H9 (cell line): ENCODE data around the gene MED31. TPM values are rescaled to one million over a fixed set of nuclear protein-coding genes. Genes with fewer than 3 reads are reported as not detected.

Source experiments
- DNase-seq: peaks from one replicate; pipeline ENCODE4 v3.0.0-alpha.2; 2017
- H2AFZ ChIP-seq: one replicate; pipeline ENCODE4 v1.6.1; 2013; ENCODE audit warnings: mild to moderate bottlenecking, low read length, control low read depth, moderate library complexity
- H2AK5ac ChIP-seq: 2 replicates; pipeline ENCODE4 v1.6.1; 2013; ENCODE audit warnings: low read length, control low read depth, mixed read lengths; ENCODE audit not compliant: insufficient read length
- H2BK120ac ChIP-seq: one replicate; pipeline ENCODE4 v1.6.1; 2013; ENCODE audit warnings: low read depth, mild to moderate bottlenecking, low read length, control low read depth, inconsistent platforms; ENCODE audit not compliant: poor library complexity, severe bottlenecking
- H2BK12ac ChIP-seq: 2 replicates; pipeline ENCODE4 v1.6.1; 2013; ENCODE audit warnings: low read length, control low read depth, mixed read lengths, low read depth; ENCODE audit not compliant: insufficient read length
- H2BK15ac ChIP-seq: 2 replicates; pipeline ENCODE4 v1.6.1; 2013; ENCODE audit warnings: low read depth, low read length, control low read depth
- H2BK20ac ChIP-seq: one replicate; pipeline ENCODE4 v1.6.1; 2013; ENCODE audit warnings: low read depth, mild to moderate bottlenecking, low read length, control low read depth, inconsistent platforms; ENCODE audit not compliant: poor library complexity, severe bottlenecking
- H2BK5ac ChIP-seq: 2 replicates; pipeline ENCODE4 v1.6.1; 2013; ENCODE audit warnings: low read length, control low read depth, mixed read lengths; ENCODE audit not compliant: insufficient read length
- H3K14ac ChIP-seq: 2 replicates; pipeline ENCODE4 v1.6.1; 2013; ENCODE audit warnings: low read length, control low read depth; ENCODE audit not compliant: insufficient read depth
- H3K18ac ChIP-seq: 2 replicates; pipeline ENCODE4 v1.6.1; 2013; ENCODE audit warnings: low read depth, mild to moderate bottlenecking, mixed read lengths, low read length, control low read depth; ENCODE audit not compliant: insufficient read length
- H3K23ac ChIP-seq: 2 replicates; pipeline ENCODE4 v1.6.1; 2013; ENCODE audit warnings: low read length, control low read depth, mixed read lengths, low read depth; ENCODE audit not compliant: insufficient read length
- H3K23me2 ChIP-seq: 2 replicates; pipeline ENCODE4 v1.6.1; 2013; ENCODE audit warnings: low read depth, mild to moderate bottlenecking, mixed read lengths, low read length, control low read depth; ENCODE audit not compliant: insufficient read length, poor library complexity, severe bottlenecking
- H3K27ac ChIP-seq: 2 replicates; pipeline ENCODE4 v1.5.1; 2013; ENCODE audit warnings: low read length, control low read depth, mixed read lengths, low read depth; ENCODE audit not compliant: insufficient read length
- H3K27me3 ChIP-seq: 2 replicates; pipeline ENCODE4 v1.6.1; 2013; ENCODE audit warnings: low read length, control low read depth, inconsistent platforms; ENCODE audit not compliant: insufficient read depth
- H3K4ac ChIP-seq: 2 replicates; pipeline ENCODE4 v1.6.1; 2013; ENCODE audit warnings: low read depth, mild to moderate bottlenecking, control low read depth, inconsistent platforms, low read length, moderate library complexity
- H3K4me1 ChIP-seq: 2 replicates; pipeline ENCODE4 v1.6.1; 2013; ENCODE audit warnings: low read length, control low read depth, inconsistent platforms; ENCODE audit not compliant: insufficient read depth
- H3K4me2 ChIP-seq: 2 replicates; pipeline ENCODE4 v1.6.1; 2013; ENCODE audit warnings: low read length, control low read depth, mixed read lengths; ENCODE audit not compliant: insufficient read length, insufficient read depth
- H3K56ac ChIP-seq: 2 replicates; pipeline ENCODE4 v1.6.1; 2013; ENCODE audit warnings: low read depth, mild to moderate bottlenecking, mixed read lengths, low read length, control low read depth; ENCODE audit not compliant: insufficient read length
- H3K79me1 ChIP-seq: 2 replicates; pipeline ENCODE4 v1.6.1; 2013; ENCODE audit warnings: low read depth, mild to moderate bottlenecking, moderate library complexity, low read length, control low read depth, inconsistent platforms; ENCODE audit not compliant: insufficient read depth, poor library complexity, severe bottlenecking
- H3K79me2 ChIP-seq: 2 replicates; pipeline ENCODE4 v1.6.1; 2013; ENCODE audit warnings: low read length, control low read depth, inconsistent platforms; ENCODE audit not compliant: insufficient read depth
- H3K9ac ChIP-seq: 2 replicates; pipeline ENCODE4 v1.6.1; 2013; ENCODE audit warnings: low read length, control low read depth, mixed read lengths; ENCODE audit not compliant: insufficient read length; ENCODE audit errors: extremely low read depth
- H3K9me3 ChIP-seq: one replicate; pipeline ENCODE4 v1.6.1; 2013; ENCODE audit warnings: low read depth, low read length, inconsistent platforms; ENCODE audit not compliant: control insufficient read depth
- H3T11ph ChIP-seq: one replicate; pipeline ENCODE4 v1.6.1; 2013; ENCODE audit warnings: mild to moderate bottlenecking, low read length, control low read depth, inconsistent platforms
- H4K20me1 ChIP-seq: one replicate; pipeline ENCODE4 v1.6.1; 2013; ENCODE audit not compliant: control insufficient read depth, insufficient read length, insufficient read depth
- H4K5ac ChIP-seq: 2 replicates; pipeline ENCODE4 v1.6.1; 2013; ENCODE audit warnings: low read depth, mild to moderate bottlenecking, mixed read lengths, low read length, control low read depth; ENCODE audit not compliant: insufficient read length
- H4K8ac ChIP-seq: replicated peaks from 2 replicates; pipeline ENCODE4 v1.6.1; 2013; ENCODE audit warnings: low read length, control low read depth, mixed read lengths, low read depth; ENCODE audit not compliant: insufficient read length
- H4K91ac ChIP-seq: 2 replicates; pipeline ENCODE4 v1.6.1; 2013; ENCODE audit warnings: low read depth, mild to moderate bottlenecking, moderate library complexity, mixed read lengths, low read length, control low read depth; ENCODE audit not compliant: insufficient read length
- H3K27ac Mint-ChIP-seq, 3 experiments: 2 replicates in 2 of 3; 3 replicates in 1 of 3; pipeline ENCODE4 v1.8.0; 2020 to 2021; ENCODE audit warnings: mixed read lengths in 3 of 3, mild to moderate bottlenecking in 1 of 3, moderate library complexity in 1 of 3
- H3K27me3 Mint-ChIP-seq: 2 replicates; pipeline ENCODE4 v1.8.0; 2021; ENCODE audit warnings: low read depth, mild to moderate bottlenecking, moderate library complexity, mixed read lengths
- H3K36me3 Mint-ChIP-seq, 3 experiments: 2 replicates in 2 of 3; 3 replicates in 1 of 3; pipeline ENCODE4 v1.8.0; 2020 to 2021; ENCODE audit warnings: low read depth in 3 of 3, mixed read lengths in 3 of 3; ENCODE audit not compliant: insufficient read depth in 1 of 3
- H3K4me1 Mint-ChIP-seq, 2 experiments: 2 replicates each; pipeline ENCODE4 v1.8.0; 2020; ENCODE audit warnings: mixed read lengths in 2 of 2
- H3K4me3 Mint-ChIP-seq, 2 experiments: 2 replicates in 1 of 2; 3 replicates in 1 of 2; pipeline ENCODE4 v1.8.0; 2020 to 2021; ENCODE audit warnings: mild to moderate bottlenecking in 2 of 2, mixed read lengths in 2 of 2, moderate library complexity in 1 of 2
- H3K9me3 Mint-ChIP-seq, 2 experiments: 2 replicates in 1 of 2; 3 replicates in 1 of 2; pipeline ENCODE4 v1.8.0; 2020; ENCODE audit warnings: mild to moderate bottlenecking in 2 of 2, mixed read lengths in 2 of 2, moderate library complexity in 1 of 2
- WGBS: extraction: QIAGEN DNeasy Blood & Tissue Kit; methylation state at CpG from one replicate; pipeline ENCODE4 v1.1.7; 2013; ENCODE audit warnings: missing lambda C conversion rate, low lambda C conversion rate, mixed read lengths; ENCODE audit not compliant: insufficient read length; ENCODE audit errors: extremely low coverage; 5-methylcytosine and 5-hydroxymethylcytosine counted together
- total RNA-seq: library from RNA; stranded (reverse); gene quantifications from 2 replicates; pipeline ENCODE4 v1.2.1, GENCODE V29; 2021
- TF ChIP-seq, protein P1 (sequence below): fragments of 200-600 bp; sonication (generic); conservative IDR thresholded peaks from 3 replicates; pipeline ENCODE4 v1.8.0; 2021; ENCODE audit warnings: antibody characterized with exemption, mild to moderate bottlenecking

The MED31 gene
- total RNA-seq, 1 experiment from 2014 or later: 11.8 TPM

DNA sequence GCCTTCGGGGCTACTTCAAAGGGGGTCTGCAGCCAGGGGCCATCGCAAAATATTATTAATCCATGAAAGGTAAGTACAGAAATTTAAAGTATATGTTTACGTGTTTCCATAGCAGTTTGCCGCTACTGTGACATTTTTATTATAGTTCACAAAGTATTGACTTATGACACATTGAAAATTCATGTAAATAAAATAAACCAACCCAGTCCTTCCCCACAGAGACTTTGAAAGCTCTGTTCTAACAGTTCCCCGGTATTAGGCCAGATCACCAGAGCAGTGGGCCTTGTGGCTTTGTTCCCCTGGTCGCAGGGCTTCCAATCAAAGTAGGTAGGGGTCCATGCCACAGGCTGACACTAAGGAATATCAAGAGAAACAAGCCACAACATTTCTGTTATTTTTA is 24.8 kb downstream of the MED31 start:
- no peaks in the 10 kb centered on the region for H3K9me3 ChIP-seq
- H2BK20ac ChIP-seq: no peak overlapping the region
- Mint-ChIP-seq H3K9me3 (no peaks in the 10 kb centered on the region), H3K27ac (no peak overlapping the region), H3K4me1 (no peaks in the 10 kb centered on the region), H3K4me3 (no peak overlapping the region), H3K36me3 (peaks cover 7 to 69% (median 46%) of the 10 kb centered on the region in 3 experiments; a peak in 6 of 7 replicates), H3K27me3 (no peaks in the 10 kb centered on the region)
- H3K23ac ChIP-seq: no peak overlapping the region
- H3K4ac ChIP-seq: no peak overlapping the region
- no CpG with 5 or more reads among the region's 6 CpGs for WGBS
- no peaks in the 10 kb centered on the region for H3K27me3 ChIP-seq
- H4K20me1 ChIP-seq: no peaks in the 10 kb centered on the region
- no peaks in the 10 kb centered on the region for H3K79me2 ChIP-seq
- no peak overlapping the region for H3K4me2 ChIP-seq
- TF ChIP-seq, protein P1, sequence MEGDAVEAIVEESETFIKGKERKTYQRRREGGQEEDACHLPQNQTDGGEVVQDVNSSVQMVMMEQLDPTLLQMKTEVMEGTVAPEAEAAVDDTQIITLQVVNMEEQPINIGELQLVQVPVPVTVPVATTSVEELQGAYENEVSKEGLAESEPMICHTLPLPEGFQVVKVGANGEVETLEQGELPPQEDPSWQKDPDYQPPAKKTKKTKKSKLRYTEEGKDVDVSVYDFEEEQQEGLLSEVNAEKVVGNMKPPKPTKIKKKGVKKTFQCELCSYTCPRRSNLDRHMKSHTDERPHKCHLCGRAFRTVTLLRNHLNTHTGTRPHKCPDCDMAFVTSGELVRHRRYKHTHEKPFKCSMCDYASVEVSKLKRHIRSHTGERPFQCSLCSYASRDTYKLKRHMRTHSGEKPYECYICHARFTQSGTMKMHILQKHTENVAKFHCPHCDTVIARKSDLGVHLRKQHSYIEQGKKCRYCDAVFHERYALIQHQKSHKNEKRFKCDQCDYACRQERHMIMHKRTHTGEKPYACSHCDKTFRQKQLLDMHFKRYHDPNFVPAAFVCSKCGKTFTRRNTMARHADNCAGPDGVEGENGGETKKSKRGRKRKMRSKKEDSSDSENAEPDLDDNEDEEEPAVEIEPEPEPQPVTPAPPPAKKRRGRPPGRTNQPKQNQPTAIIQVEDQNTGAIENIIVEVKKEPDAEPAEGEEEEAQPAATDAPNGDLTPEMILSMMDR: no peak
- no peak overlapping the region for H3K9ac ChIP-seq
- DNase-seq: no peak
- no peak overlapping the region for H4K5ac ChIP-seq
- H4K91ac ChIP-seq: no peak overlapping the region
- peaks cover 3% of the 10 kb centered on the region for H3K79me1 ChIP-seq
- no peak overlapping the region for H3K18ac ChIP-seq
- H3K4me1 ChIP-seq: no peaks in the 10 kb centered on the region
- H4K8ac ChIP-seq: no peak overlapping the region
- H3T11ph ChIP-seq: no peak overlapping the region
- H2BK5ac ChIP-seq: no peak overlapping the region
- no peak overlapping the region for H2BK15ac ChIP-seq
- H3K56ac ChIP-seq: no peak overlapping the region
- no peaks in the 10 kb centered on the region for H3K23me2 ChIP-seq
- no peak overlapping the region for H3K14ac ChIP-seq
- H2AFZ ChIP-seq: no peak overlapping the region
- H2BK12ac ChIP-seq: no peak overlapping the region
- H2AK5ac ChIP-seq: no peak overlapping the region
- no peak overlapping the region for H3K27ac ChIP-seq
- H2BK120ac ChIP-seq: no peak overlapping the region
